OCI-LY3 (cell line): ENCODE results near the gene KEL.

ENCODE experiments used
- H2AFZ ChIP-seq: fragments of 200-600, 300-600 bp; shearing (Covaris generic); 2 replicates; pipeline ENCODE4 v1.6.0; 2014; ENCODE audit warnings: antibody characterized with exemption, low read depth, low read length
- H3K27ac ChIP-seq: fragments of 200-600, 300-600 bp; sonication (generic); 2 replicates; pipeline ENCODE4 v1.5.1; 2014; ENCODE audit warnings: mild to moderate bottlenecking, low read length, moderate library complexity, mixed read lengths
- H3K27me3 ChIP-seq: fragments of 200-600, 300-600 bp; sonication (generic); 2 replicates; pipeline ENCODE4 v1.6.1; 2014; ENCODE audit warnings: low read depth, low read length, mixed read lengths
- H3K36me3 ChIP-seq: fragments of 200-600, 300-600 bp; sonication (generic); replicated peaks from 2 replicates; pipeline ENCODE3; 2014; ENCODE audit warnings: low read depth, low read length, mixed read lengths
- H3K4me1 ChIP-seq: fragments of 300-600, 200-600 bp; sonication (generic); 2 replicates; pipeline ENCODE4 v1.6.1; 2014; ENCODE audit warnings: low read length, mixed read lengths
- H3K4me2 ChIP-seq: fragments of 200-600, 300-600 bp; sonication (generic); 2 replicates; pipeline ENCODE4 v1.6.1; 2014; ENCODE audit warnings: low read length, mixed read lengths
- H3K4me3 ChIP-seq: fragments of 300-600, 200-600 bp; sonication (generic); 2 replicates; pipeline ENCODE4 v1.5.1; 2014; ENCODE audit warnings: antibody characterized with exemption, mild to moderate bottlenecking, low read length, moderate library complexity
- H3K79me2 ChIP-seq: fragments of 300-600, 200-600 bp; shearing (Covaris generic); 2 replicates; pipeline ENCODE4 v1.6.1; 2014; ENCODE audit warnings: mild to moderate bottlenecking, low read length, mixed read lengths
- H3K9ac ChIP-seq: fragments of 300-600, 200-600 bp; shearing (Covaris generic); 2 replicates; pipeline ENCODE4 v1.6.0; 2014; ENCODE audit warnings: mild to moderate bottlenecking, low read length, moderate library complexity
- H3K9me3 ChIP-seq: fragments of 200-600, 300-600 bp; shearing (Covaris generic); 2 replicates; pipeline ENCODE4 v1.6.1; 2014; ENCODE audit warnings: low read length, mixed read lengths; ENCODE audit not compliant: insufficient read depth
- H4K20me1 ChIP-seq: fragments of 200-600, 300-600 bp; sonication (generic); 2 replicates; pipeline ENCODE4 v1.6.1; 2016; ENCODE audit warnings: low read length, mixed read lengths; ENCODE audit not compliant: insufficient read depth
- CTCF ChIP-seq: fragments of 200-600, 300-600 bp; sonication (generic); IDR thresholded peaks from 2 replicates; pipeline ENCODE4 v1.5.1; 2014; ENCODE audit warnings: antibody characterized with exemption, low read length, low read depth
- EZH2phosphoT487 ChIP-seq: fragments of 200-600 bp; shearing (Covaris generic); IDR thresholded peaks from 2 replicates; pipeline ENCODE4 v1.6.1; 2018; ENCODE audit warnings: antibody characterized with exemption, mixed run types, low read depth

The KEL gene

DNA sequence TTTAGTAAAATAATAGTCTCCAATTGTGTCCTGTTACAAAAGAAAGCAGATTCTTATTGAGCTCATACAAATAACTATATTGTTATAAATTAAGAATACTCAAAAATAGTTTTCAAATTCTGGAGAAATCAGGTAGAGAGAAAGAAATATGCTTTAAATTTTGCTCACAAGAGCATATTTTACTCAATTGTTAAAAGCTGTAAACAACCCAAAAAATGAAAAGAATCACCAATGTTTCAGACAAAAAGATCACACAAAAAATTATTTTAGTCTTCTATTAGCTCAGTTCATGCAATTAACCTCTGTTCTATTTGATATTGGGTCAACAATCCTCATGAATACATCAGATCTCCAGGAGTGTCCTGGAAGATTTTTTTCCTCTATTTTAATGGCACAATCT is 58.0 kb downstream of the KEL start:
- H3K36me3 ChIP-seq, result no peaks in the 10 kb centered on the region
- no peak overlapping the region for H3K4me3 ChIP-seq

DNA sequence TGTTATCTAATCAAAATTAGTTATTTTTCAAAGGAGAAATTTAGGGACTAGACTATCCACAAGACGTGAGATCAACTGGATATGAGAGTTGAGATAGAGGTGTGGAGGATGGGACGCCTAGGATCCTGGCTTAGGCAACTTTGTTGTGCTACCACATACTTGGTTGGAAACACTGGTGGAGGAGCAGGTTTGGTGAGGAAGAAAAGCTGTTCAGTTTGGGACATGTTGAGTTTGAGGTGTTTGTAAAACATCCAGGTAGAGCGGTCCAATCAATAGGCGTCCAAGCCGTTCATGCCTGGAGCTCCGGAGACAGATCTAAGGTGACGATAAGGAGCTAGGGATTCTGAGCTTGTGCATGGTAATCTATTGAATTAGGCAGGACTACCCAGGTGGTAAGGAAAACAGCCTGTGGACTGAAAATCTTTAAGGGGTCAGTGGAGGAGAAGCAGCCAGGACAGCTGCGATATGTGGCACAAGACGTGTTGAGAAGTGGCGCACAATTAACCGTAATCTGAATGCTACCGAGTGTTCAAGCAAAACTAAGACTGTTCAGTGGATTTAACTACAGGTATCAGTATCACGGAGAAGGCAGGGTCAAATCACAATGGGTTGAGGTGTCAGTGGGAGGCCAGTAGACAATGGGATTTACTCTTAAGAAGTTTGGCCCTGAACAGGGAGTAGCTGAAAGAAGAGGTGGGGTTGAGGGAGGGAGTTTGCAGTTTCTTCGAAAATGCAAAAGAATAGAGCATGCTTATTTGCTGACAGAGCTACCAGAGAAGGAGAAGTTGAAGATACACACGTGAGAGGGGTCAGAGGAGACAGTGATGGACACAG is 60.5 kb downstream of the KEL start:
- Histone ChIP-seq H3K4me3 (no peak overlapping the region), H4K20me1 (no peaks in the 10 kb centered on the region), H3K4me1 (no peaks in the 10 kb centered on the region), H3K79me2 (no peaks in the 10 kb centered on the region), H3K9ac (no peak overlapping the region), H3K27ac (no peak overlapping the region), H3K27me3 (peaks cover 22% of the 10 kb centered on the region), H2AFZ (no peak overlapping the region), H3K4me2 (no peak overlapping the region), H3K36me3 (no peaks in the 10 kb centered on the region), H3K9me3 (peaks cover 10% of the 10 kb centered on the region)
- no peak for TF ChIP-seq EZH2phosphoT487
- no peak for TF ChIP-seq CTCF

More for the DNA sequence above, 58.0 kb downstream of the KEL start:
- Histone ChIP-seq H3K27ac (no peak overlapping the region), H4K20me1 (no peaks in the 10 kb centered on the region), H3K4me2 (no peak overlapping the region), H3K79me2 (no peaks in the 10 kb centered on the region), H2AFZ (no peak overlapping the region), H3K9me3 (peaks cover 10% of the 10 kb centered on the region), H3K27me3 (peaks cover 4% of the 10 kb centered on the region; the same call in 1 of the 2 replicates), H3K9ac (no peak overlapping the region), H3K4me1 (no peaks in the 10 kb centered on the region)
- no peak for TF ChIP-seq EZH2phosphoT487
- TF ChIP-seq CTCF, result no peak

DNA sequence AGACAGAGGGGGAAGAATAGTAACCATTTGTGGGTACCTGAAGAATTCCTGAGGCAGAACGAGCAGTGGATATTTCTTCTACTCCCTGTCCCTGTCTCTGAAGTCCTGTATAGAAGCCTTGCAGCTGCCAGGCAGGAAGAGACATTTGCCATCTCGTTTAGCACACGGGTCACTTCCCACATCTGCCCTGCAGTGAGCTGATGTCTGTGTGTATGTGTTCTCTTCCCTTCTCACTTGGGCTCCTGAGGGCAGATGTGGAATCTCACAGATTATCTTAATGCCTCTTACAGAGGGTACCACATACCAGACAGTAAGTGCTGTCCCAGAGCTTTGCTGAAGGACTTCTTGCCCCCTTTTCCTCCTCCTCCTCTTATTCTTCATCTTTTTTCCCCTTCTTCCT is 62.5 kb downstream of the KEL start:
- no peaks in the 10 kb centered on the region for H3K79me2 ChIP-seq

More for the DNA sequence above, 62.5 kb downstream of the KEL start:
- H4K20me1 ChIP-seq, result no peaks in the 10 kb centered on the region
- no peak overlapping the region for H3K27ac ChIP-seq
- no peaks in the 10 kb centered on the region for H3K36me3 ChIP-seq
- H3K27me3 ChIP-seq, result peaks cover 29% of the 10 kb centered on the region
- H2AFZ ChIP-seq, result no peak overlapping the region
- H3K9ac ChIP-seq, result no peak overlapping the region
- no peaks in the 10 kb centered on the region for H3K4me1 ChIP-seq
- no peak overlapping the region for H3K4me2 ChIP-seq
- TF ChIP-seq EZH2phosphoT487 (no peak), CTCF (no peak)
- no peak overlapping the region for H3K4me3 ChIP-seq
- peaks cover 4% of the 10 kb centered on the region; the same call in 1 of the 2 replicates for H3K9me3 ChIP-seq
